ENCODE results near the gene ATAD3C. TPM values are rescaled to one million over a fixed set of nuclear protein-coding genes. Genes with fewer than 3 reads are reported as not detected.

The ATAD3C gene
- polyA plus RNA-seq, 1 donor (not counting 4 experiments of a cell fraction or from before 2014, with no cell fraction given): 0.39 TPM

GRCh38 chr1:1487701-1488100 is 38.2 kb downstream of the ATAD3C start:
- dilution Hi-C loops (cut with MboI; ENCODE audit: extremely low pct_ligation_motif_present, low sequenced_read_pairs): no loop called here
- Histone ChIP-seq H3K27ac (ENCODE audit: control insufficient read depth, insufficient read depth, low read length) (no peak overlapping the region), H3K9me3 (ENCODE audit: control insufficient read depth, low read depth, low read length) (no peaks in the 10 kb centered on the region), H3K27me3 (ENCODE audit: control insufficient read depth, extremely low read depth, insufficient read depth, low read length) (no peaks in the 10 kb centered on the region), H3K4me1 (ENCODE audit: control insufficient read depth, extremely low read depth, insufficient read depth, low read length) (no peaks in the 10 kb centered on the region), H3K4me3 (ENCODE audit: control insufficient read depth in 2 of 3, extremely low read depth in 1 of 3, insufficient read depth in 2 of 3, low read depth in 1 of 3, low read length in 3 of 3) (no peak overlapping the region), H3K36me3 (ENCODE audit: control insufficient read depth in 2 of 2, extremely low read depth in 1 of 2, insufficient read depth in 2 of 2, low read length in 2 of 2) (peaks cover 31 to 50% of the 10 kb centered on the region in 2 experiments), H3K9me1 (ENCODE audit: control insufficient read depth, extremely low read depth, insufficient read depth, low read length) (no peaks in the 10 kb centered on the region), H3K79me2 (ENCODE audit: control insufficient read depth, insufficient read depth, low read length) (peaks cover 4% of the 10 kb centered on the region), H3K4me2 (ENCODE audit: control insufficient read depth, extremely low read depth, insufficient read depth, low read depth, low read length) (no peak overlapping the region), H3K9ac (ENCODE audit: control insufficient read depth, extremely low read depth, insufficient read depth, low read length) (no peak overlapping the region), H4K20me1 (ENCODE audit: control insufficient read depth, extremely low read depth, insufficient read depth, low read length) (no peaks in the 10 kb centered on the region), H2AFZ (ENCODE audit: control insufficient read depth, low read length) (no peak overlapping the region)
- DNase-seq (ENCODE audit: low read depth, low spot score): no peak
- no peak for FAIRE-seq
- no peak for TF ChIP-seq CTCF (optimal IDR thresholded peaks at IDR 0.05 in 1 of 3, IDR thresholded peaks at IDR 0.05 in 1 of 3, conservative IDR thresholded peaks at IDR 0.05 in 1 of 3; ENCODE audit: extremely low read depth in 1 of 3, insufficient read depth in 2 of 3, low read length in 3 of 3)
- no peak for TF ChIP-seq EZH2 (IDR thresholded peaks at IDR 0.05; ENCODE audit: low read length)

DNA sequence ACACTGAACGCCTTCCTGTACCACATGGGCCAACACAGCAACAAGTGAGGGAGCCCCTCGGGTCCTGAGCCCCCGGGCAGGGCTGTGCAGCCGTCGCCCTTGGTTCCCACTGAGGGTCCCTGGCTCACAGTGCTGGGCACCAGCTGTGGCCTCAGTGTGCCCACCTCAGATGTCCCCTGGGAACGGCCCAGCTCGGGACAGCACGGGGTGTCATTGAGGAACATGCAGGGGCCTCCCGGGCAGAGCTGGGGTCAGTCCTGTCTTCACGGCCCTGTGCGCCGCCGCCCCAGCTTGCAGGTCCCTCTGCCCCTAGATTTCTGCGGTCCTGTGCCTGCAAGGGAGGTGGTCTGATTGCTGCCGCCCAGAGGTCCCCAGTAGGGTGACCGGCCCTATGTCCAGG is 39.7 kb downstream of the ATAD3C start:
- H3K9ac ChIP-seq (ENCODE audit: control insufficient read depth, extremely low read depth, insufficient read depth, low read length): no peak overlapping the region
- no peak overlapping the region for H2AFZ ChIP-seq (ENCODE audit: control insufficient read depth, low read length)
- H3K36me3 ChIP-seq (ENCODE audit: control insufficient read depth in 2 of 2, extremely low read depth in 1 of 2, insufficient read depth in 2 of 2, low read length in 2 of 2): peaks cover 26 to 44% of the 10 kb centered on the region in 2 experiments
- no peaks in the 10 kb centered on the region for H4K20me1 ChIP-seq (ENCODE audit: control insufficient read depth, extremely low read depth, insufficient read depth, low read length)
- TF ChIP-seq EZH2 (IDR thresholded peaks at IDR 0.05; ENCODE audit: low read length) (no peak), CTCF (optimal IDR thresholded peaks at IDR 0.05 in 1 of 3, IDR thresholded peaks at IDR 0.05 in 1 of 3, conservative IDR thresholded peaks at IDR 0.05 in 1 of 3; ENCODE audit: extremely low read depth in 1 of 3, insufficient read depth in 2 of 3, low read length in 3 of 3) (no peak)
- H3K4me3 ChIP-seq (ENCODE audit: control insufficient read depth in 2 of 3, extremely low read depth in 1 of 3, insufficient read depth in 2 of 3, low read depth in 1 of 3, low read length in 3 of 3): no peak overlapping the region
- FAIRE-seq (no peak), DNase-seq (ENCODE audit: low read depth, low spot score) (no peak)
- no peak overlapping the region for H3K4me2 ChIP-seq (ENCODE audit: control insufficient read depth, extremely low read depth, insufficient read depth, low read depth, low read length)
- no peaks in the 10 kb centered on the region for H3K9me3 ChIP-seq (ENCODE audit: control insufficient read depth, low read depth, low read length)
- dilution Hi-C loops (cut with MboI; ENCODE audit: extremely low pct_ligation_motif_present, low sequenced_read_pairs): no loop called here
- H3K4me1 ChIP-seq (ENCODE audit: control insufficient read depth, extremely low read depth, insufficient read depth, low read length): no peaks in the 10 kb centered on the region
- no peaks in the 10 kb centered on the region for H3K79me2 ChIP-seq (ENCODE audit: control insufficient read depth, insufficient read depth, low read length)
- H3K27ac ChIP-seq (ENCODE audit: control insufficient read depth, insufficient read depth, low read length): no peak overlapping the region
- H3K9me1 ChIP-seq (ENCODE audit: control insufficient read depth, extremely low read depth, insufficient read depth, low read length): no peaks in the 10 kb centered on the region
- no peaks in the 10 kb centered on the region for H3K27me3 ChIP-seq (ENCODE audit: control insufficient read depth, extremely low read depth, insufficient read depth, low read length)
